ENCODE data around the gene SYNDIG1. TPM values are rescaled to one million over a fixed set of nuclear protein-coding genes. Genes with fewer than 3 reads are reported as not detected.

The SYNDIG1 gene
- total and polyA plus RNA-seq, 4 donors, result 0.20 to 5.0 (median 0.63) TPM

GRCh38 chr20:24695529-24696225 lies 226.2 kb downstream of the SYNDIG1 start:
- DNase-seq (no peak), ATAC-seq (ENCODE audit: insufficient read depth, low FRiP score) (no peak)
- no peak overlapping the region for H3K27ac ChIP-seq (ENCODE audit: low read depth in 1 of 2, low read length in 1 of 2)
- H3K9me3 ChIP-seq (ENCODE audit: control insufficient read depth in 4 of 4, insufficient read depth in 3 of 4, low read length in 3 of 4), result peaks cover 0 to 5% (median 0%) of the 10 kb centered on the region in 4 donors
- no peak for TF ChIP-seq CTCF (IDR thresholded peaks at IDR 0.05; ENCODE audit: control extremely low read depth, extremely low read depth)
- H3K4me1 ChIP-seq (ENCODE audit: control insufficient read depth in 5 of 5, insufficient read depth in 5 of 5, low read length in 5 of 5), result peaks cover 0 to 11% (median 3%) of the 10 kb centered on the region in 5 donors
- H3K27me3 ChIP-seq (ENCODE audit: control insufficient read depth in 3 of 3, insufficient read depth in 3 of 3, low read length in 2 of 3), result peaks cover 0 to 24% (median 0%) of the 10 kb centered on the region in 3 donors
- no peak overlapping the region for H3K4me3 ChIP-seq
- H3K36me3 ChIP-seq (ENCODE audit: control insufficient read depth in 4 of 4, insufficient read depth in 4 of 4, low read length in 4 of 4), result no peaks in the 10 kb centered on the region
- H3K9ac ChIP-seq (ENCODE audit: insufficient read depth in 1 of 2, low read length in 2 of 2), result no peak overlapping the region
- 64 to 68% methylated on average over 2 of the region's 2 CpGs for WGBS, 2 donors

- Histone ChIP-seq H3K4me1 (ENCODE audit: control insufficient read depth in 5 of 5, insufficient read depth in 5 of 5, low read length in 5 of 5) (peaks cover 0 to 11% (median 3%) of the 10 kb centered on the region in 5 donors), H3K27ac (ENCODE audit: low read depth in 1 of 2, low read length in 1 of 2) (no peak overlapping the region), H3K4me3 (no peak overlapping the region), H3K27me3 (ENCODE audit: control insufficient read depth in 3 of 3, insufficient read depth in 3 of 3, low read length in 2 of 3) (peaks cover 0 to 30% (median 0%) of the 10 kb centered on the region in 3 donors), H3K9ac (ENCODE audit: insufficient read depth in 1 of 2, low read length in 2 of 2) (no peak overlapping the region), H3K36me3 (ENCODE audit: control insufficient read depth in 4 of 4, insufficient read depth in 4 of 4, low read length in 4 of 4) (no peaks in the 10 kb centered on the region), H3K9me3 (ENCODE audit: control insufficient read depth in 4 of 4, insufficient read depth in 3 of 4, low read length in 3 of 4) (peaks cover 0 to 5% (median 0%) of the 10 kb centered on the region in 4 donors)
- WGBS, 2 donors, result 93 to 95% methylated on average over 8 of the region's 8 CpGs
- TF ChIP-seq CTCF (IDR thresholded peaks at IDR 0.05; ENCODE audit: control extremely low read depth, extremely low read depth), result no peak
- ATAC-seq (ENCODE audit: insufficient read depth, low FRiP score), result no peak
- no peak for DNase-seq
Observed at GRCh38 chr20:24696396-24696795, 227.0 kb downstream of the SYNDIG1 start.

DNA sequence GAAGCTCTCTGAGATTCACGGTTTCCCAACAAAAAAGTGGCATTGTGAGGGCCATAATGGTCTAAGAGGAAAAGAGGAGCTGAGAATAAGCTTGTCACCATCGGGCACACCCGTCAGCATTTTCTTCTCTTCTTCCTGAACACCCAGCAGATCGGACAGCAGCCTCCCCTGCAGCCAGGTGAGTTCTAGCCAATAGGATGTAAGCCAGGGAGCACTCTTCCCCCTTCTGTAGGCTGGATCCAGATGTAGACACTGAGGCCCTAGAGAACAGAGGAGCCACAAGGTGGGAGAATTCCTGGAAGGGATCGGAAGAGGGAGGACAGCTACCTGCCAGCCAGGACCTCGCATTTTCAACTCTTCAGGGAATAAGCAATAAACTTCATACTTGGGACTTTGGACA lies 228.0 kb downstream of the SYNDIG1 start:
- DNase-seq, result no peak
- ATAC-seq (ENCODE audit: insufficient read depth, low FRiP score), result no peak
- Histone ChIP-seq H3K9ac (ENCODE audit: insufficient read depth in 1 of 2, low read length in 2 of 2) (no peak overlapping the region), H3K4me3 (no peak overlapping the region), H3K36me3 (ENCODE audit: control insufficient read depth in 4 of 4, insufficient read depth in 4 of 4, low read length in 4 of 4) (no peaks in the 10 kb centered on the region), H3K9me3 (ENCODE audit: control insufficient read depth in 4 of 4, insufficient read depth in 3 of 4, low read length in 3 of 4) (peaks cover 0 to 5% (median 0%) of the 10 kb centered on the region in 4 donors), H3K27me3 (ENCODE audit: control insufficient read depth in 3 of 3, insufficient read depth in 3 of 3, low read length in 2 of 3) (peaks cover 0 to 27% (median 0%) of the 10 kb centered on the region in 3 donors), H3K27ac (ENCODE audit: low read depth in 1 of 2, low read length in 1 of 2) (no peak overlapping the region), H3K4me1 (ENCODE audit: control insufficient read depth in 5 of 5, insufficient read depth in 5 of 5, low read length in 5 of 5) (peaks cover 0 to 11% (median 3%) of the 10 kb centered on the region in 5 donors)
- 91 to 95% methylated on average over 6 of the region's 6 CpGs for WGBS, 2 donors
- TF ChIP-seq CTCF (IDR thresholded peaks at IDR 0.05; ENCODE audit: control extremely low read depth, extremely low read depth), result no peak

Measured in lung (tissue), 12 donors.